ENCODE results near the gene CIT.

The CIT gene

DNA sequence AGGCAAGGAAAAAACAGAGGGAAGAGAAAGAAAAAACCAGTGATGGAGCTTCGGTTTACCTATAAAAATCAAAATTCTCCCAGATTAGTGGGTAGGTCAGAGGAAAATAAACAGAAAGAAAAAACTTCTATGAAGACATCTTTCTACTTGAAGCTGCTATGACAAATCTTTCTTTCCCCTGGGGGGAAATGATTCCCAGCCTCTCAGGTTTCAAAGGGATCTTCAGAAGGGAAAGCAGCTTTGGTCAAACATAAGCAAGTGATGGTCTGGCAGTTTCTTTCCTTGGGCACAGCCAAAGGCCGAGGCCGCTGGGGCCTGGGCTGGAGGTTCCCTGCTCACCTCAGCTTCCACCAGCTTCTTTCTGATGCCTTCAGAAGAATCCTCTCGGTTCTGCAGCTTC, 104.7 kb downstream of the CIT start:
- H3K27me3 Mint-ChIP-seq: no peaks in the 10 kb centered on the region
- H3K9me3 Mint-ChIP-seq: no peaks in the 10 kb centered on the region
- H3K4me3 Mint-ChIP-seq: no peak overlapping the region
- peaks cover 10% of the 10 kb centered on the region for H3K36me3 Mint-ChIP-seq
- no peaks in the 10 kb centered on the region for H3K4me1 Mint-ChIP-seq
- H3K27ac Mint-ChIP-seq: no peak overlapping the region
- ATAC-seq (ENCODE audit: low read depth): no peak
- no peak for DNase-seq (ENCODE audit: low spot score in 2 of 2)

GRCh38 chr12:119770146-119770545, 107.0 kb downstream of the CIT start:
- Mint-ChIP-seq H3K9me3 (no peaks in the 10 kb centered on the region), H3K4me1 (no peaks in the 10 kb centered on the region), H3K4me3 (no peak overlapping the region), H3K36me3 (peaks cover 12% of the 10 kb centered on the region), H3K27me3 (no peaks in the 10 kb centered on the region), H3K27ac (no peak overlapping the region)
- ATAC-seq (ENCODE audit: low read depth) (no peak), DNase-seq (ENCODE audit: low spot score in 2 of 2) (no peak)

GRCh38 chr12:119762619-119763018, 114.5 kb downstream of the CIT start:
- H3K9me3 Mint-ChIP-seq: peaks cover 3% of the 10 kb centered on the region
- H3K4me3 Mint-ChIP-seq: no peak overlapping the region
- no peaks in the 10 kb centered on the region for H3K27me3 Mint-ChIP-seq
- H3K36me3 Mint-ChIP-seq: peaks cover 9% of the 10 kb centered on the region
- ATAC-seq (ENCODE audit: low read depth) (no peak), DNase-seq (ENCODE audit: low spot score in 2 of 2) (no peak)
- no peak overlapping the region for H3K27ac Mint-ChIP-seq
- H3K4me1 Mint-ChIP-seq: no peaks in the 10 kb centered on the region

DNA sequence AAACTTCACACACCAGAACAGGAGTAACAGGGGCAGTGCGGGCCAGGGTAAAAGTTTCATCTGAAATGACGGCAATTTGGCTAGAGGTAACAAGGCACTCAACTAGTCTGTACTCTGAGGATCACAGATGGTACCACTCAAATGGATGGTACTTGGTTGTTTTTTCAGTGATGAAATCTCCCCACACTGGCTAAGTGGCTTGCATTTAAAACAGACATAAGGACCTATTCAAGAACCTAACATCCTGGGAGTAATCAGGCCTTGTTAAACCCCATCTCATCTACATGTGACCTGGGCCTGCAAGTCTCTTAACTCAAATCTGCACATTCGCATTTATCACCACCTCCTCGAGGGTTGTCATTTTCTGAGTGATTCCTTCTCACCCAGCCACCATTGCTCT, 118.4 kb downstream of the CIT start:
- H3K9me3 Mint-ChIP-seq: peaks cover 3% of the 10 kb centered on the region
- DNase-seq (ENCODE audit: low spot score in 2 of 2): no peak
- peaks cover 11% of the 10 kb centered on the region for H3K36me3 Mint-ChIP-seq
- ATAC-seq (ENCODE audit: low read depth): no peak
- no peaks in the 10 kb centered on the region for H3K27me3 Mint-ChIP-seq
- H3K27ac Mint-ChIP-seq: no peak overlapping the region
- no peaks in the 10 kb centered on the region for H3K4me1 Mint-ChIP-seq
- H3K4me3 Mint-ChIP-seq: no peak overlapping the region

GRCh38 chr12:119758234-119758633, 118.9 kb downstream of the CIT start:
- Mint-ChIP-seq H3K4me1 (no peaks in the 10 kb centered on the region), H3K36me3 (peaks cover 11% of the 10 kb centered on the region), H3K9me3 (peaks cover 3% of the 10 kb centered on the region), H3K27me3 (no peaks in the 10 kb centered on the region), H3K4me3 (no peak overlapping the region), H3K27ac (no peak overlapping the region)
- ATAC-seq (ENCODE audit: low read depth) (no peak), DNase-seq (ENCODE audit: low spot score in 2 of 2) (no peak)

DNA sequence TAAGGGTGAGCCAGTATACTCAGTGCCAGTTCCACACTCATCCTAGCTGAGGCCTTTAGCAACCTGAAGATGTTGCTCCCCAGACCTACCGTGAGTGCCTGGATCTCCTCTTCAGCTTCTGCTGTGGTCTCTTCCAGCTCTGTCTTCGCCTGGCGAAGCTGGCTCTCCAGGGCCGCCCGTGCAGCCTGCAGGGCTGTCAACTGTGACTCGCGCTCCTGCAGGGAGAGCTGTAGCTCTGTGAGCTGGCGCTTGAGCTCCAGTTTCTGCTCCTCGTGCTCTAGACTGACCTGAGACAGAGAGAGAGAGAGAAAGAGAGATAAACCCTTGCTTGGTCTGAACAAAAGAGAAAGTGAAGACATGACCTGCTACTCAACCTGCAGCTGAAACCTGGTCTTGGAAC, 125.2 kb downstream of the CIT start:
- no peak for ATAC-seq (ENCODE audit: low read depth)
- Mint-ChIP-seq H3K36me3 (no peaks in the 10 kb centered on the region), H3K27ac (no peak overlapping the region)

DNA sequence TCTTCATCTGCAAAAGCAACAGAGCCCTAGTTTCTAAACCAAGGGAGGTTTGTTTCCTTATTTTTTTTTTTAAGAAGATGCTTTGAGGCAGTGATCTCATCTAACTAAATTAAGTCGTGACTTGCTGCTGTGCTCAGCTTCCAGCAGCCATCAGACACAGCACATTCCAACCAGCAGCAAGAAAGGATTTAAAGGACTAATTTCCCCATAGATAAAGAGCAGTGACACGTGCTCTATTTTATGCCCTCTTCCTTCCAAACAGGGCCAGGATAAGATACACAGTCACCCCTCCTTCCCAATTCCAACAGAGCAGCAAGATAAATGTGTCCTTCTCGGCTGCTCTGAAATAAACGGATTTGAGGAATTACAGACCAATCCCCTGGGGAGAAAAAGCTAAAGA, 127.5 kb downstream of the CIT start:
- H3K27ac Mint-ChIP-seq: no peak overlapping the region
- no peaks in the 10 kb centered on the region for H3K27me3 Mint-ChIP-seq
- H3K9me3 Mint-ChIP-seq: peaks cover 4% of the 10 kb centered on the region
- H3K4me1 Mint-ChIP-seq: no peaks in the 10 kb centered on the region
- no peak for ATAC-seq (ENCODE audit: low read depth)
- H3K4me3 Mint-ChIP-seq: no peak overlapping the region
- no peak for DNase-seq (ENCODE audit: low spot score in 2 of 2)
- H3K36me3 Mint-ChIP-seq: peaks cover 4% of the 10 kb centered on the region

More for the DNA sequence above, 125.2 kb downstream of the CIT start:
- DNase-seq (ENCODE audit: low spot score in 2 of 2): no peak
- Mint-ChIP-seq H3K4me3 (no peak overlapping the region), H3K4me1 (no peaks in the 10 kb centered on the region), H3K27me3 (no peaks in the 10 kb centered on the region), H3K9me3 (no peaks in the 10 kb centered on the region)

GRCh38 chr12:119748497-119748896, 128.6 kb downstream of the CIT start:
- peaks cover 10% of the 10 kb centered on the region for H3K36me3 Mint-ChIP-seq
- no peak overlapping the region for H3K4me3 Mint-ChIP-seq
- H3K27ac Mint-ChIP-seq: no peak overlapping the region
- no peaks in the 10 kb centered on the region for H3K4me1 Mint-ChIP-seq
- ATAC-seq (ENCODE audit: low read depth) (no peak), DNase-seq (ENCODE audit: low spot score in 2 of 2) (no peak)
- no peaks in the 10 kb centered on the region for H3K27me3 Mint-ChIP-seq
- peaks cover 11% of the 10 kb centered on the region for H3K9me3 Mint-ChIP-seq

- Mint-ChIP-seq H3K27ac (no peak overlapping the region), H3K4me3 (no peak overlapping the region), H3K27me3 (no peaks in the 10 kb centered on the region), H3K4me1 (no peaks in the 10 kb centered on the region), H3K9me3 (peaks cover 16% of the 10 kb centered on the region), H3K36me3 (peaks cover 18% of the 10 kb centered on the region)
- ATAC-seq (ENCODE audit: low read depth) (no peak), DNase-seq (ENCODE audit: low spot score in 2 of 2) (no peak)
Observed at GRCh38 chr12:119746169-119746568, 131.0 kb downstream of the CIT start.

DNA sequence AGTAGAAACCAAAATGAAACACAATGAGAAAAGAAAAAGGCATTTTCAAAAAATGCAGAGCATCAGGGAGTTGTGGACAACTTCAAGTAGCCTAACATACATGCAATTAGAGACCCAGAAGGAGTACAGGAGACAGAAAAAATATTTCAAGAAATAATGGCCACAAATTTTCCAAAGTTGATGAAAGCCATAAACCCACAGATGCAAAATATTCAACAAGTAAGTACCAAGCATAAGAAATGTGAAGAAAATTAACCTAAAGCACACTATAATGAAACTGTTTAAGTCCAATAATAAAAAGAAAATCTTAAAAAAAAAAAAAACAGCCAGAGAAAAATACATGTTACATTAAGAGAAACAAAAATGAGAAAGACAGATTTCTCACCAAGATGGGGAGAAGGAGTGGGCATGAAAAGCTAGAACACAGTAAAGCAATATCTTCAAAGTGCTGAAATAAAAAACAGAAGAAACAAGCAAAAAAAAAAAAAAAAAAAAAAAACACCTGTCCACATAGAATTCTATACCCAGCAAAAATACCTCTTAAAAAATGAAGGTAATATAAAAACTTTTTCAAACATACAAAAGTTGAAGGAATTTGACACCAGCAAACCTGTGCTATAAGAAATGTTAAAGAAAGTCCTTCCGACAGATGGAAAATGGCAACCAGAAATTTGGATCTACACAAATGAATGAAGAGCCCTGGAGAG, 132.1 kb downstream of the CIT start:
- peaks cover 18% of the 10 kb centered on the region for H3K36me3 Mint-ChIP-seq
- no peak for DNase-seq (ENCODE audit: low spot score in 2 of 2)
- no peak overlapping the region for H3K27ac Mint-ChIP-seq
- H3K4me1 Mint-ChIP-seq: no peaks in the 10 kb centered on the region
- no peak overlapping the region for H3K4me3 Mint-ChIP-seq
- H3K27me3 Mint-ChIP-seq: no peaks in the 10 kb centered on the region
- peaks cover 16% of the 10 kb centered on the region for H3K9me3 Mint-ChIP-seq
- ATAC-seq (ENCODE audit: low read depth): no peak

DNA sequence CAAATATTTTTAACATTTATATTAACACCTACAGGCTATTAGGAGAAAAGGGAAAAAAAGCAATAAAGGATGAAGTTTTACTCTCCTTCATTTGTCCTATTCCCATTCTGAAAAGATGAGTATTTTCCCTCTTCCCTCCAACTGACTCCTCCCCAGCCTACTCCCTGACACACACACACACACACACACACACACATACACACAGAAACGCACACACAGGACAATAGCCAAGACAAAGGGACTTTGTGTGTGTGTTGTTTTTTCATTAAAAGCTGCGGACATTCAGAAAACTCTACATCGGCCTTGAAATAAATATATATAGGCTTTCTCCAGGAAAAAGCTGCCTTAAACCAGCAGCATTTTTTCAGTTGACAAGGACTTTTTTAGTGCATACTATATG, 134.4 kb downstream of the CIT start:
- DNase-seq (ENCODE audit: low spot score in 2 of 2) (no peak), ATAC-seq (ENCODE audit: low read depth) (no peak)
- H3K27me3 Mint-ChIP-seq: no peaks in the 10 kb centered on the region
- peaks cover 16% of the 10 kb centered on the region for H3K9me3 Mint-ChIP-seq
- H3K4me1 Mint-ChIP-seq: no peaks in the 10 kb centered on the region
- peaks cover 18% of the 10 kb centered on the region for H3K36me3 Mint-ChIP-seq
- no peak overlapping the region for H3K27ac Mint-ChIP-seq
- no peak overlapping the region for H3K4me3 Mint-ChIP-seq

DNA sequence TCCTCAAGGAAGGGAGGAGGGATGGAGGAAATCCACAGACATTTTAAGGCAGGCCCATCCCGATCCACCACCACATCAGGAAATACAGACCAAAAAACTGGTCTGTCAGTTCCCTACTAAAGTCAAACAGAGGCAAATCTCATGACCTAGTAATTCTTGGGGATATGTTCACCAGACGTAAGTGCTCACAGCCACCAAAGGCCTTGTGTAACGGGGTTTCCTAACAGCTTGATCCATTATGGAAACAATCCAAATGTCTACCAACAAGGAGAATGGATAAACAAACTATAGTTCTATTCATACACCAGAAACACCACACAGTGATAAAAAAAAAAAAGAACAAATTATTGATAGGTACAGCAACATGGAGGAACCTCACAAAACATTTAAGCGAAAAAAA, 136.3 kb downstream of the CIT start:
- H3K4me1 Mint-ChIP-seq: no peaks in the 10 kb centered on the region
- peaks cover 18% of the 10 kb centered on the region for H3K36me3 Mint-ChIP-seq
- DNase-seq (ENCODE audit: low spot score in 2 of 2) (no peak), ATAC-seq (ENCODE audit: low read depth) (no peak)
- H3K27ac Mint-ChIP-seq: no peak overlapping the region
- peaks cover 16% of the 10 kb centered on the region for H3K9me3 Mint-ChIP-seq
- no peak overlapping the region for H3K4me3 Mint-ChIP-seq
- no peaks in the 10 kb centered on the region for H3K27me3 Mint-ChIP-seq

DNA sequence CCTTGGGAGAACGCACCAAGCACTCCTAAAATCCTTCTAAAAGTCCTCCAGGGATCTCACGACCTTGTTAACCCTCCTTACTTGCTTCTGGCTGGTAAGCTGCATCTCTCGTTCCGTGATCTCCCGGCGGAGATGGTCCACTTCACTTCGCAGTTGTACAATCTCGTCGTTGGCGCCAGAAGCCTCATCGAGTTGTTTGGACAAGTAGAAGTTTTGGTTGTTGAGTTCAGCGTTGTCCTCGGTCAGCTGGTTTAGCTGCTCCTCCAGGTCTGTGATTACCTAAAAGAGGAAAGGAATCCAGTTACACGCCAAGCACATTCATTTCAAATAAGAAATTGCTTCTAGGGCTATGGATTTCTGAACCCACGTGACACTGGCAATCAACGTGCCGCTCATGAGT, 142.0 kb downstream of the CIT start:
- DNase-seq (ENCODE audit: low spot score in 2 of 2): no peak
- Mint-ChIP-seq H3K4me1 (peaks cover 2% of the 10 kb centered on the region), H3K36me3 (peaks cover 4% of the 10 kb centered on the region), H3K4me3 (no peak overlapping the region), H3K27me3 (no peaks in the 10 kb centered on the region), H3K9me3 (no peaks in the 10 kb centered on the region), H3K27ac (no peak overlapping the region)
- ATAC-seq (ENCODE audit: low read depth): no peak

GRCh38 chr12:119730381-119730780, 146.7 kb downstream of the CIT start:
- Mint-ChIP-seq H3K27me3 (no peaks in the 10 kb centered on the region), H3K4me3 (no peak overlapping the region), H3K4me1 (peaks cover 6% of the 10 kb centered on the region), H3K27ac (no peak overlapping the region), H3K9me3 (no peaks in the 10 kb centered on the region), H3K36me3 (peaks cover 4% of the 10 kb centered on the region)
- ATAC-seq (ENCODE audit: low read depth) (no peak), DNase-seq (ENCODE audit: low spot score in 2 of 2) (no peak)

- DNase-seq (ENCODE audit: low spot score in 2 of 2) (no peak), ATAC-seq (ENCODE audit: low read depth) (no peak)
- H3K36me3 Mint-ChIP-seq: peaks cover 4% of the 10 kb centered on the region
- no peak overlapping the region for H3K27ac Mint-ChIP-seq
- no peak overlapping the region for H3K4me3 Mint-ChIP-seq
- no peaks in the 10 kb centered on the region for H3K27me3 Mint-ChIP-seq
- H3K9me3 Mint-ChIP-seq: no peaks in the 10 kb centered on the region
- H3K4me1 Mint-ChIP-seq: peaks cover 6% of the 10 kb centered on the region
Observed at GRCh38 chr12:119729871-119730270, 147.2 kb downstream of the CIT start.

Data from memory B cell (primary cell).